UCSD-AML1 (cell line): ENCODE measurements around the gene TMEM87A.
A peak's percentile ranks its signal among the peaks of the same experiment; 100 is the strongest.

Experiments
- DNase-seq: peaks from one replicate; lab custom pipeline; 2025; ENCODE audit not compliant: unreplicated experiment; lab: John Stamatoyannopoulos, UW

Gene TMEM87A

DNA sequence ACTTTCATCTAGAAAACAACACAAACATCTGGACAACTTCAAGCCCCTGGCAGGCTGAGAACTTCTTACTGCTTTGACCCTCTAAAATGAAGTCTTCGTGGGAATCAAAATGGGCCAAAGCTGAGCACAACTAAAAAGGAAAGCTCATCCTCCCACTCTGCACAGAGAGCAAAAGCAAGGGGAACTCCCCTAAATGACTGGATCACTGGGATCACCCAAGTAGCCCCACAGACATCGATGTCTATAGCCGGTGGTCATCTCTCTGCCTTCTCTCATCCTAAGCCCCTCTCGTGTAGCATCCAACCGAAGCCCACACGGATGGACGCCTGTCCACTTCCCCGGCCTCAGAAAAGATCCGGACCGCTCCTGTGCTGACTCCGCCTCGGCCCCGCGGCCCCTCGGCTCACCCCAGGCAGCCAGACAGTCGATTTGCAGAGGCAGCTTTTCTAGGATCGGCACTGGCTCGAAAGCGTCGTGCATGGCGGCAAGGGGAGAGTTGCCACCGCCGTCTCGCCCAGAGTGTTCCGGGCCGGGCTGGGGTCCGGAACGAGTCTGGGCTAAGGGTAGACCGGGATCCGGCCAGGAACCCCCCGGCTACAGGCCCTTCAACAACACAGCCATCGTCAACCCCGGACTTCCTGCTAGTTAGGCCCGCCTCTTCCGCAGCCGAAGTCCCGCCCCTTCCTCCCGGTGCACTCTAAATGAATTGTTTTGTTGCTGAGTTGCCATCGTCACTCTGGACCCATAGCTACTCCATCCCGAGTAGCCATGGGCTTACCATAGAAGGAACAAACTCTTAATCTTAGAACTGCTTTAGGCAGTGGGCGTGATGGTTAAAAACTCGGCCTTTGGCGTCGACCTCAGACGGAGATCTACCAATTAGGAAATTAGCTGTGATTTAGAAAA is 65.3 kb downstream of the TMEM87A start, which contains the start of gene VPS39:
VPS39 (minus strand) TSS at position 631 of the 906 bp plus-strand sequence; CDS start at position 480, 151 bp downstream.
- DNase-seq: peak; percentile 78

DNA sequence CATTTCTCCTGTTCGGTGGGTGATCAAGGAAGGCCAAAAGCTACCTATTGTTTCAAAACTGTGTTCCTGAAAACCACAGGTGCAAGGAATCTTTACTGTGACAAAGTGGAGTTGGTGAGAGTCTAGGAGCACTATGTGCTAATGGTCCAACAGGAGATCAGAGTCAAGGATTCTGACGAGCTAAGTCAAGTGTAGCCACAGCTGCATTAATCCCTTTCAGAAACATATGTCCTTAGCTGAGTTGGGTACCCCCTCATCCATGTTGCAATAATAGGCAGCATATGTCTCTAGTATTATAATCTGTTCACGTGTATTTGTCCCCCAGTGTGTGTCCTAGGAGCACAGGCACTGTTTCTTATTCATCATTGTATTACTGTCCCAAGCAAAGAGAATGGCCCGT is 66.8 kb downstream of the TMEM87A start:
- no peak for DNase-seq

GRCh38 chr15:42203891-42204290 is 69.3 kb downstream of the TMEM87A start:
- DNase-seq: no peak

- no peak for DNase-seq
These were observed 70.6 kb downstream of the TMEM87A start for GRCh38 chr15:42202653-42203052.

DNA sequence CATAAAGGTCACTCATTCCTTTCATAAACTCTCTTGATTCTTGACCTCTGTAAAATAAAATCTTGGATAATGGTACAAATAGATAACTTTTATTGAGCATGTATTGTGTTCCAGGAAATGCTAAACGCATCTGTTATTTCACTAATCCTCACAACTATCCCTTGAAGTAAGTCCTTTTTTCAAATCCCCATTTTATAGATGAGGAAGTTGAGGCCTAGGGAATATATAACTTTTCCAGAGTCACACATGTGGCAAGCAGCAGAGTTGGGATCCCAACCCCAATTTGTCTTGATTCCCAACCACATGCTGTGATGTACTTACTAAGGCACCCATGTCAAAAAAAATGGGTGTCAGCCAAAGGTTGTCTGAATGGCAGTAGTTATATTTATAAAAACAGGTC is 71.4 kb downstream of the TMEM87A start:
- no peak for DNase-seq

DNA sequence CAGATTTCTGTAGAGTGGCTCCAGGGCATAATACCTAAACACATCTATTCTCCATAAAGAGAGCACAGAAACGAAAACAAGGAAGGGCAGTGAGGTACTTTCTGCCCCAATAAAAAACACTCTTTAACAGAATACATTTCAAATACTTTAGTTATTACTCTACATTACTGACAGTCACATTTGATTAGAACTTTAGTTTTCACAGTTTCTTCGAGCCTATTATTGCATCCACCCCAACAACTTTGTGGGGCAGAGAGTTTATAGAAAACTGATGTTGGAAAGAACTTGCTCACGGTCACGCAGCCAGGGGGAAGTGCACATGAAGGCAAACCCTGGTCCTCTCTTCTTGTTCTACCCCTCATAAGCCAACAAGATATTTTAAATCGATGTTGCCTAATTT is 74.1 kb downstream of the TMEM87A start:
- DNase-seq: no peak

GRCh38 chr15:42198516-42198915 is 74.7 kb downstream of the TMEM87A start:
- DNase-seq: no peak

GRCh38 chr15:42194513-42194912 is 78.7 kb downstream of the TMEM87A start:
- DNase-seq: no peak

- DNase-seq: no peak
These were observed 79.8 kb downstream of the TMEM87A start for GRCh38 chr15:42193383-42193782.

GRCh38 chr15:42191610-42192346 is 81.5 kb downstream of the TMEM87A start:
- DNase-seq: no peak

- DNase-seq: no peak
These were observed 82.9 kb downstream of the TMEM87A start for GRCh38 chr15:42190370-42190769.

GRCh38 chr15:42185801-42186200 is 87.4 kb downstream of the TMEM87A start:
- no peak for DNase-seq

DNA sequence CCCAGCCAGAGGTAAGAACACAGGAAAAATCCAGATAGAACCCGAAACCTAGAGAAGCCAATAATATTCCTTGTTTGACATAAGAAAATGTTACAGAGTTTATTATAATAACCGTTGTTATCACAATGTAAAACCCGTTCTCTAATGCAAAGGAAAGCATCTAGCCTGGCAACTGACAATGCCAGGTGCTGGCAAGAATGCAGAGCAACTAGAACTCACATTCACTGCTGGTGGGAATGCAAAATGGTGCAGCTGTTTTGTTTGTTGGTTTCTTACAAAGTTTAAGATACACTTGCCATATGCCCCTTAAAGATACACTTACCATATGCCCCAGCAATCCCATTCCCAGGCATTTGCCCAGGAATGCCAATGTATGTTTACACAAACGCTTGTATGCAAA is 88.5 kb downstream of the TMEM87A start:
- no peak for DNase-seq

GRCh38 chr15:42184296-42184695 is 88.9 kb downstream of the TMEM87A start:
- no peak for DNase-seq

DNA sequence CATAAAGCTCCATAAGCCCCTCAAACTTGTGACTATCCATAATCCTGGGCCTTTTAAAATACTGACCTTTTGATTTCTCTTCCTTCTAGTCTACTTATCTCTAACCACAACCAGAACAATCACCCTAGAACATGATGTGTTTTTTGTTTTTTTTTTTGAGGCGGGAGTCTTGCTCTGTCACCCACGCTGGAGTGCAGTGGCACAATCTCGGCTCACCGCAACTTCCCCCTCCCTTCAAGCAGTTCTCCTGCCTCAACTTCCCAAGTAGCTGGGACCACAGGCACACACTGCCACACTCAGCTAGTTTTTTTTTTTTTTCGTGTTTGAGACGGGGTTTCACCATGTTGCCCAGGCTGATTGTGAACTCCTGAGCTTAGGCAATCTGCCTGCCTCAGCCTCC is 90.3 kb downstream of the TMEM87A start:
- DNase-seq: no peak

GRCh38 chr15:42182328-42182886 is 90.8 kb downstream of the TMEM87A start:
- DNase-seq: no peak

- no peak for DNase-seq
These were observed 95.2 kb downstream of the TMEM87A start for GRCh38 chr15:42178056-42178455.

DNA sequence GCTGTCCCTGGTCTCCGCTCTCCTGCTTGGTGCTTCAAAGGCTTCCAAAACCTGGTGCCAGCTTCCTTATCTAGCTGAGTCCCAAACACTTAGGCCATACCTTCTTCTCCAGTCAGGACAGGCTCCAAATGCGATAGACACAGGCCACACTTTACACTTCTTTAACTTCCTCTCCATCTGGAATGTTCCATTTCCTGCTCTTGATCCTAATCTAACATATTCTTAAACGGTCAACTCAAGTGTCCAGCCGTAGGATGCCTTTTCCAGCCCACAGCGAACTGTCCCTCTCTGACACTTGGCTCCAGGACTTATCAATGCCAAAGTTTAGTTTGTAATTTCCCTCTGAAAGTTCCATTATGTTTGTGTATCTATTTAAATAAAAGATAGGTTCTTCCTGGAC is 97.6 kb downstream of the TMEM87A start:
- no peak for DNase-seq

- no peak for DNase-seq
These were observed 100.8 kb downstream of the TMEM87A start for GRCh38 chr15:42172475-42172874.

DNA sequence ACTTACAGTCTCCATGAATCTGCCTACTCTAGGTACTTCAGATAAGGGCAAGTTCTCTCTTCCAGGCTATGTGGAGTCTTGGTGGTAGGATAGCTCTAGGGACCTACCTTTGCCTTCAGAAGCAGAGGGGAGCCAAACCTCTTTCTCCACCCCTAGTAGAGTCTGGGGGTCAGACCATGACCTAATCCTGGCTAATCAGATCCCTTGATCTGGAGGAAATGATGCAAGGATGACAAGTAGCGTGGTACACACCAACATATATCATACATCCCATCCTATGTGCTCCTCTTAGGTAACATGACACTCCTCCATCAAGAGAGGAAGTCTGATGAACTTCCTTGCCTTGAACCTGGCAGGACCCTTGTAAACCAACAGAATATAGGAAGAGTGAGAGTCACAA is 101.4 kb downstream of the TMEM87A start:
- DNase-seq: no peak

GRCh38 chr15:42171122-42171521 is 102.1 kb downstream of the TMEM87A start:
- DNase-seq: no peak
